ENCODE results near the gene MFSD11. TPM values are rescaled to one million over a fixed set of nuclear protein-coding genes. Genes with fewer than 3 reads are reported as not detected.

Gene MFSD11
- total RNA-seq, 1 experiment from 2014 or later: 42.3 TPM

DNA sequence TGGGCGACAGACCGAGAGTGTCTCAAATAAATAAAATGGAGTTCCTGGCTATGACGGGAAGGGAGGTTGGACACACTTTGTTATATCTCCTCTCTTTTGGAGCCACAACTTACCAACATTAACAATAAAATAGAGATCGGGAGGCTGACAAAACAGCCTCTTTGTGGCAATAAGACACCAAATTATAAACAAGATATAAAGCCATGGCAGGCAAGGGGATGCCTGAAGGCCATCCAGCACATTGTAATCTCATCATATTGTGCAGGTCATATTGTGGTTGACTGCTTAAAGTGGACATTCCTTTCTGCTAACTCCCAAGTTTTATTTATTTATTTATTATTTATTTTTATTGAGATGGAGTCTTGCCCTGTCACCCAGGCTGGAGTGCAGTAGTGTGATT, 70.4 kb downstream of the MFSD11 start:
- no peaks in the 10 kb centered on the region for H3K4me1 ChIP-seq (ENCODE audit: control insufficient read depth, insufficient read depth, low read length)
- in situ Hi-C loops (cut with HindIII; ENCODE audit: low pct_unique_long_range_greater_than_20kb, low sequenced_read_pairs): no loop called here
- DNase-seq (ENCODE audit: low read depth, low spot score): no peak
- POLR2A ChIA-PET: no interaction called here
- CTCF ChIA-PET: no interaction called here
- intact Hi-C loops (cut with micrococcal nuclease; ENCODE audit: unreplicated experiment): no loop called here
- H3K9me3 ChIP-seq (ENCODE audit: control insufficient read depth, insufficient read depth, low read depth, low read length): no peaks in the 10 kb centered on the region
- H3K27ac ChIP-seq (ENCODE audit: low read length): no peak overlapping the region
- BruUV-seq (replicated peaks): no TSS peak
- no peaks in the 10 kb centered on the region for H3K27me3 ChIP-seq (ENCODE audit: control insufficient read depth, insufficient read depth, low read length)
- H3K4me3 ChIP-seq (ENCODE audit: low read depth in 2 of 2, low read length in 2 of 2): no peak overlapping the region
- TF ChIP-seq CTCF (IDR thresholded peaks at IDR 0.05) (no peak), POLR2AphosphoS5 (IDR thresholded peaks at IDR 0.05; ENCODE audit: low read depth, low read length) (no peak), SIN3A (IDR thresholded peaks at IDR 0.05; ENCODE audit: borderline replicate concordance, insufficient read depth, low read depth, low read length) (no peak), TCF7L2 (IDR thresholded peaks at IDR 0.05; ENCODE audit: low read depth, low read length) (no peak)
- TF ChIP-seq, protein P1, sequence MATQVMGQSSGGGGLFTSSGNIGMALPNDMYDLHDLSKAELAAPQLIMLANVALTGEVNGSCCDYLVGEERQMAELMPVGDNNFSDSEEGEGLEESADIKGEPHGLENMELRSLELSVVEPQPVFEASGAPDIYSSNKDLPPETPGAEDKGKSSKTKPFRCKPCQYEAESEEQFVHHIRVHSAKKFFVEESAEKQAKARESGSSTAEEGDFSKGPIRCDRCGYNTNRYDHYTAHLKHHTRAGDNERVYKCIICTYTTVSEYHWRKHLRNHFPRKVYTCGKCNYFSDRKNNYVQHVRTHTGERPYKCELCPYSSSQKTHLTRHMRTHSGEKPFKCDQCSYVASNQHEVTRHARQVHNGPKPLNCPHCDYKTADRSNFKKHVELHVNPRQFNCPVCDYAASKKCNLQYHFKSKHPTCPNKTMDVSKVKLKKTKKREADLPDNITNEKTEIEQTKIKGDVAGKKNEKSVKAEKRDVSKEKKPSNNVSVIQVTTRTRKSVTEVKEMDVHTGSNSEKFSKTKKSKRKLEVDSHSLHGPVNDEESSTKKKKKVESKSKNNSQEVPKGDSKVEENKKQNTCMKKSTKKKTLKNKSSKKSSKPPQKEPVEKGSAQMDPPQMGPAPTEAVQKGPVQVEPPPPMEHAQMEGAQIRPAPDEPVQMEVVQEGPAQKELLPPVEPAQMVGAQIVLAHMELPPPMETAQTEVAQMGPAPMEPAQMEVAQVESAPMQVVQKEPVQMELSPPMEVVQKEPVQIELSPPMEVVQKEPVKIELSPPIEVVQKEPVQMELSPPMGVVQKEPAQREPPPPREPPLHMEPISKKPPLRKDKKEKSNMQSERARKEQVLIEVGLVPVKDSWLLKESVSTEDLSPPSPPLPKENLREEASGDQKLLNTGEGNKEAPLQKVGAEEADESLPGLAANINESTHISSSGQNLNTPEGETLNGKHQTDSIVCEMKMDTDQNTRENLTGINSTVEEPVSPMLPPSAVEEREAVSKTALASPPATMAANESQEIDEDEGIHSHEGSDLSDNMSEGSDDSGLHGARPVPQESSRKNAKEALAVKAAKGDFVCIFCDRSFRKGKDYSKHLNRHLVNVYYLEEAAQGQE (IDR thresholded peaks at IDR 0.05; ENCODE audit: insufficient read depth in 1 of 2, low read depth in 2 of 2, low read length in 1 of 2): no peak
- no peak for ATAC-seq
- H3K36me3 ChIP-seq (ENCODE audit: control insufficient read depth, insufficient read depth, low read length): no peaks in the 10 kb centered on the region

- H3K27me3 ChIP-seq (ENCODE audit: control insufficient read depth, insufficient read depth, low read length): no peaks in the 10 kb centered on the region
- CTCF ChIA-PET: interaction anchor here (0.6 kb wide), 1 partner anchor 261 kb away, joined by 3 read pairs; no protein-coding TSS in a partner anchor
- in situ Hi-C loops (cut with HindIII; ENCODE audit: low pct_unique_long_range_greater_than_20kb, low sequenced_read_pairs): no loop called here
- TF ChIP-seq, protein P1 (IDR thresholded peaks at IDR 0.05; ENCODE audit: insufficient read depth in 1 of 2, low read depth in 2 of 2, low read length in 1 of 2): no peak
- TF ChIP-seq TCF7L2 (IDR thresholded peaks at IDR 0.05; ENCODE audit: low read depth, low read length): no peak
- TF ChIP-seq SIN3A (IDR thresholded peaks at IDR 0.05; ENCODE audit: borderline replicate concordance, insufficient read depth, low read depth, low read length): no peak
- TF ChIP-seq CTCF (IDR thresholded peaks at IDR 0.05): no peak
- no peak for TF ChIP-seq POLR2AphosphoS5 (IDR thresholded peaks at IDR 0.05; ENCODE audit: low read depth, low read length)
- ATAC-seq (no peak), DNase-seq (ENCODE audit: low read depth, low spot score) (no peak)
- H3K4me3 ChIP-seq (ENCODE audit: low read depth in 2 of 2, low read length in 2 of 2): no peak overlapping the region
- H3K4me1 ChIP-seq (ENCODE audit: control insufficient read depth, insufficient read depth, low read length): no peaks in the 10 kb centered on the region
- H3K9me3 ChIP-seq (ENCODE audit: control insufficient read depth, insufficient read depth, low read depth, low read length): no peaks in the 10 kb centered on the region
- intact Hi-C loops (cut with micrococcal nuclease; ENCODE audit: unreplicated experiment): loop anchor here (5.0 kb wide), 1 partner anchor 256 kb away; no protein-coding TSS in a partner anchor
- no TSS peak for BruUV-seq (replicated peaks)
- POLR2A ChIA-PET: no interaction called here
- no peak overlapping the region for H3K27ac ChIP-seq (ENCODE audit: low read length)
- H3K36me3 ChIP-seq (ENCODE audit: control insufficient read depth, insufficient read depth, low read length): no peaks in the 10 kb centered on the region
These were observed 73.0 kb downstream of the MFSD11 start for GRCh38 chr17:76810956-76811355.

All from Panc1 (cell line).